Ascending aorta (tissue), 2 donors: Measurements from ENCODE around the gene RBM8A. TPM values are rescaled to one million over a fixed set of nuclear protein-coding genes. Genes with fewer than 3 reads are reported as not detected.

Experiments used
- DNase-seq, 2 donors: peaks; one replicate each; pipeline ENCODE4 v3.0.0-alpha.2; 2019; ENCODE audit warnings: low spot score in 2 of 2
- H3K27ac ChIP-seq, 2 donors: fragments of 200-600 bp; sonication (generic); one replicate each; pipeline ENCODE4 v1.5.1; 2016 to 2017; ENCODE audit warnings: mild to moderate bottlenecking in 1 of 2
- H3K27me3 ChIP-seq: fragments of 200-600 bp; sonication (generic); one replicate; pipeline ENCODE4 v1.5.1; 2017
- H3K36me3 ChIP-seq, 2 donors: fragments of 200-600 bp; sonication (generic); one replicate each; pipeline ENCODE4 v1.5.1; 2016
- H3K4me1 ChIP-seq, 2 donors: fragments of 200-600 bp; sonication (generic); one replicate each; pipeline ENCODE4 v1.5.1; 2016 to 2017; ENCODE audit warnings: mild to moderate bottlenecking in 1 of 2
- H3K4me3 ChIP-seq, 2 donors: fragments of 200-600 bp; sonication (generic); one replicate each; pipeline ENCODE4 v1.5.1; 2016 to 2017; ENCODE audit warnings: mild to moderate bottlenecking in 1 of 2
- H3K9me3 ChIP-seq, 2 donors: fragments of 200-600 bp; sonication (generic); one replicate each; pipeline ENCODE4 v1.5.1; 2016
- CTCF ChIP-seq, 3 experiments: fragments of 200-600 bp in 2 of 3; fragments of 450-650 bp in 1 of 3; sonication (generic) in 2 of 3; IDR thresholded peaks; one replicate each; pipeline ENCODE4 v1.5.1; 2016 to 2019; ENCODE audit warnings: antibody characterized with exemption in 3 of 3, mild to moderate bottlenecking in 1 of 3, moderate library complexity in 1 of 3
- intact Hi-C: fragments of 100-400 bp; cut with DNase I; formaldehyde crosslinking; loops from one replicate; pipeline ENCODE4 v1.15.1; 2023
- total RNA-seq: library from RNA; depleted of rRNA; stranded (reverse); fragments of >200 nt; gene quantifications from one replicate; pipeline ENCODE4 v1.1.0, GENCODE V29; 2016

RBM8A gene
- total RNA-seq, 1 donor from 2014 or later: 48.9 TPM

DNA sequence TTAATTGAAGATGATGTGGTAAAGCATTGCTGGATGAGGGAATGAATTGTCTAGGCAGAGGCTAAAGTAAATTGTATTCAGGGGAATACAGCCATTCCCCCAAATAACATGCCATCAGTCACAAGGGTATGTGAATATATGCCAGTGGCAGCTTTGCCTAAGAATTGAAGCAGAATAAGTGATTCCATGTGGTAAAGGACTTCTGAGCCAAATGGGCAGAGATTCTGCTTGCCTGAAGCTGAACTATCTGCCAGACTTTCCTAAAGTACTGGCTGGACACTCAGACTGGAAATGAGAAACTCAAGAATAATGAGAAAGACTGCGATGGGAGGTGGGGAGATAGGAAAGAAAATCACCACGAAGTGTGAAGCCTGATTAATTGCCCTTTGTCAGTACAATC is 28.2 kb upstream of the RBM8A start:
- Histone ChIP-seq H3K4me3 (peak overlapping the region; percentile 24 to 87), H3K27ac (peak overlapping the region; percentile 96 to 97), H3K27me3 (no peaks in the 10 kb centered on the region), H3K36me3 (peaks cover 3 to 5% of the 10 kb centered on the region in 2 donors), H3K9me3 (no peaks in the 10 kb centered on the region), H3K4me1 (peaks cover 6 to 48% of the 10 kb centered on the region in 2 donors)
- TF ChIP-seq CTCF (IDR thresholded peaks at IDR 0.05): no peak
- intact Hi-C loops: no loop called here
- DNase-seq: no peak

- intact Hi-C loops: no loop called here
- Histone ChIP-seq H3K4me3 (no peak overlapping the region), H3K36me3 (peaks cover 5 to 8% of the 10 kb centered on the region in 2 donors), H3K27ac (no peak overlapping the region), H3K4me1 (peaks cover 6 to 36% of the 10 kb centered on the region in 2 donors), H3K9me3 (no peaks in the 10 kb centered on the region), H3K27me3 (no peaks in the 10 kb centered on the region)
- DNase-seq: no peak
- TF ChIP-seq CTCF (IDR thresholded peaks at IDR 0.05): no peak
These were observed 26.6 kb upstream of the RBM8A start for GRCh38 chr1:145953861-145954260.

- no peak for DNase-seq
- Histone ChIP-seq H3K9me3 (no peaks in the 10 kb centered on the region), H3K27me3 (no peaks in the 10 kb centered on the region), H3K36me3 (peaks cover 5 to 8% of the 10 kb centered on the region in 2 donors), H3K27ac (no peak overlapping the region), H3K4me1 (peaks cover 6 to 31% of the 10 kb centered on the region in 2 donors), H3K4me3 (no peak overlapping the region)
- intact Hi-C loops: no loop called here
- no peak for TF ChIP-seq CTCF (IDR thresholded peaks at IDR 0.05)
These were observed 25.6 kb upstream of the RBM8A start for GRCh38 chr1:145952903-145953302.

GRCh38 chr1:145951526-145951925 is 24.2 kb upstream of the RBM8A start:
- no peak overlapping the region for H3K4me3 ChIP-seq
- DNase-seq: no peak
- no peak for TF ChIP-seq CTCF (IDR thresholded peaks at IDR 0.05)
- no peaks in the 10 kb centered on the region for H3K9me3 ChIP-seq
- intact Hi-C loops: no loop called here
- peaks cover 6 to 31% of the 10 kb centered on the region in 2 donors for H3K4me1 ChIP-seq
- no peaks in the 10 kb centered on the region for H3K27me3 ChIP-seq
- H3K27ac ChIP-seq: no peak overlapping the region
- H3K36me3 ChIP-seq: peaks cover 15 to 22% of the 10 kb centered on the region in 2 donors

GRCh38 chr1:145949219-145949618 is 21.9 kb upstream of the RBM8A start:
- intact Hi-C loops: no loop called here

More at GRCh38 chr1:145949219-145949618, 21.9 kb upstream of the RBM8A start:
- H3K27ac ChIP-seq: no peak overlapping the region
- DNase-seq: no peak
- H3K9me3 ChIP-seq: no peaks in the 10 kb centered on the region
- H3K36me3 ChIP-seq: peaks cover 19 to 26% of the 10 kb centered on the region in 2 donors
- no peak overlapping the region for H3K4me3 ChIP-seq
- no peak for TF ChIP-seq CTCF (IDR thresholded peaks at IDR 0.05)
- peaks cover 0 to 12% of the 10 kb centered on the region in 2 donors for H3K4me1 ChIP-seq
- H3K27me3 ChIP-seq: no peaks in the 10 kb centered on the region
